ENCODE results near the gene RBPMS2.

The RBPMS2 gene

GRCh38 chr15:64695561-64695992, 79.8 kb downstream of the RBPMS2 start:
- no peak for DNase-seq (ENCODE audit: low read depth, low spot score)

GRCh38 chr15:64694816-64695215, 80.6 kb downstream of the RBPMS2 start:
- no peak for DNase-seq (ENCODE audit: low read depth, low spot score)

GRCh38 chr15:64693134-64693533, 82.3 kb downstream of the RBPMS2 start:
- peak; percentile 91 for DNase-seq (ENCODE audit: low read depth, low spot score)

GRCh38 chr15:64691896-64692565, 83.4 kb downstream of the RBPMS2 start:
- DNase-seq (ENCODE audit: low read depth, low spot score) = no peak

GRCh38 chr15:64690578-64691296, 84.7 kb downstream of the RBPMS2 start:
- peak; percentile 33 for DNase-seq (ENCODE audit: low read depth, low spot score)

- DNase-seq (ENCODE audit: low read depth, low spot score) = no peak
These were observed 85.4 kb downstream of the RBPMS2 start for GRCh38 chr15:64690008-64690407.

Data from astrocyte of the hippocampus (primary cell).